PC-3 (cell line): ENCODE data around the gene CHL1. TPM values are rescaled to one million over a fixed set of nuclear protein-coding genes. Genes with fewer than 3 reads are reported as not detected.

Experiments
- ATAC-seq: fragments of 200-7000 bp; cut with Tn5 transposase; 2 replicates; pipeline ENCODE4 v1.9.1; 2020; ENCODE audit warnings: mild to moderate bottlenecking, moderate library complexity
- BruUV-seq: library from RNA; stranded (reverse); fragments of 400-500 nt; replicated peaks from 2 replicates; lab custom pipeline; 2021; lab: Mats Ljungman, UMichigan
- CTCF ChIA-PET: fragments of 300-600 bp; sonication (Branson Sonifier 250); formaldehyde crosslinking; loops from one replicate; lab custom pipeline; 2022; ENCODE audit warnings: antibody characterized with exemption; lab: Charles Lee
- POLR2A ChIA-PET: fragments of 300-600 bp; sonication (Branson Sonifier 250); formaldehyde crosslinking; loops from one replicate; lab custom pipeline; 2022; ENCODE audit warnings: antibody characterized with exemption; ENCODE audit not compliant: unreplicated experiment; lab: Charles Lee
- DNase-seq: peaks from one replicate; pipeline ENCODE4 v3.0.0-alpha.2; 2015
- H2AFZ ChIP-seq: fragments of 300-600 bp; sonication (generic); 2 replicates; pipeline ENCODE4 v1.6.0; 2016; ENCODE audit warnings: antibody characterized with exemption, low read length
- H3F3A ChIP-seq: fragments of 300-600 bp; sonication (generic); one replicate; pipeline ENCODE4 v1.6.0; 2017; ENCODE audit warnings: antibody characterized with exemption, low read length, control low read depth, mild to moderate bottlenecking; ENCODE audit not compliant: unreplicated experiment
- H3K27ac ChIP-seq: fragments of 300-600 bp; sonication (generic); 2 replicates; pipeline ENCODE4 v1.5.1; 2016; ENCODE audit warnings: mild to moderate bottlenecking, low read length
- H3K27me3 ChIP-seq: fragments of 300-600 bp; sonication (generic); 2 replicates; pipeline ENCODE4 v1.6.1; 2016; ENCODE audit warnings: low read length, mixed read lengths
- H3K36me3 ChIP-seq: fragments of 300-600 bp; sonication (generic); 2 replicates; pipeline ENCODE4 v1.6.1; 2016; ENCODE audit warnings: low read depth, mixed run types, low read length, mixed read lengths
- H3K4me1 ChIP-seq: fragments of 300-600 bp; sonication (generic); 2 replicates; pipeline ENCODE4 v1.5.1; 2016; ENCODE audit warnings: low read length; ENCODE audit not compliant: insufficient read depth
- H3K4me2 ChIP-seq: fragments of 300-600 bp; sonication (generic); 2 replicates; pipeline ENCODE4 v1.6.0; 2016; ENCODE audit warnings: low read length
- H3K4me3 ChIP-seq: fragments of 300-600 bp; sonication (generic); 2 replicates; pipeline ENCODE4 v1.5.1; 2016; ENCODE audit warnings: mild to moderate bottlenecking, low read length, mixed read lengths
- H3K79me2 ChIP-seq: fragments of 300-600 bp; sonication (generic); 2 replicates; pipeline ENCODE4 v1.6.1; 2017; ENCODE audit warnings: low read length, mixed read lengths
- H3K9ac ChIP-seq: fragments of 300-600 bp; sonication (generic); 2 replicates; pipeline ENCODE4 v1.6.0; 2016; ENCODE audit warnings: mild to moderate bottlenecking, low read length
- H3K9me2 ChIP-seq: fragments of 300-600 bp; sonication (generic); replicated peaks from 2 replicates; pipeline ENCODE4 v1.6.1; 2016; ENCODE audit warnings: mixed run types, low read length, mixed read lengths
- H3K9me3 ChIP-seq: fragments of 300-600 bp; sonication (generic); 2 replicates; pipeline ENCODE4 v1.6.1; 2016; ENCODE audit warnings: low read length, mixed read lengths
- H4K20me1 ChIP-seq: fragments of 300-600 bp; sonication (generic); 2 replicates; pipeline ENCODE4 v1.6.1; 2016; ENCODE audit warnings: low read length, mixed read lengths
- EZH2 ChIP-seq: fragments of 300-600 bp; sonication (generic); IDR thresholded peaks from one replicate; pipeline ENCODE4 v1.6.1; 2017; ENCODE audit warnings: antibody characterized with exemption, mild to moderate bottlenecking, low read length; ENCODE audit not compliant: unreplicated experiment
- EZH2phosphoT487 ChIP-seq: fragments of 300-600 bp; sonication (generic); IDR thresholded peaks from 2 replicates; pipeline ENCODE4 v1.6.1; 2018; ENCODE audit warnings: mild to moderate bottlenecking, antibody characterized with exemption, low read length, borderline replicate concordance
- intact Hi-C: fragments of 100-400 bp; cut with micrococcal nuclease; formaldehyde crosslinking; loops from 2 replicates; pipeline ENCODE4 v1.9.0; 2023
- total RNA-seq: library from RNA; depleted of rRNA; stranded (reverse); fragments of >200 nt; gene quantifications from 2 replicates; pipeline ENCODE4 v1.2.3, GENCODE V29; 2014
- TF ChIP-seq, protein P1 (sequence below): fragments of 300-600 bp; sonication (generic); conservative IDR thresholded peaks from 2 replicates; pipeline ENCODE4 v1.5.1; 2017; ENCODE audit warnings: antibody characterized with exemption, low read depth, mild to moderate bottlenecking, low read length

CHL1 gene
- total RNA-seq, 1 experiment from 2014 or later: not detected

DNA sequence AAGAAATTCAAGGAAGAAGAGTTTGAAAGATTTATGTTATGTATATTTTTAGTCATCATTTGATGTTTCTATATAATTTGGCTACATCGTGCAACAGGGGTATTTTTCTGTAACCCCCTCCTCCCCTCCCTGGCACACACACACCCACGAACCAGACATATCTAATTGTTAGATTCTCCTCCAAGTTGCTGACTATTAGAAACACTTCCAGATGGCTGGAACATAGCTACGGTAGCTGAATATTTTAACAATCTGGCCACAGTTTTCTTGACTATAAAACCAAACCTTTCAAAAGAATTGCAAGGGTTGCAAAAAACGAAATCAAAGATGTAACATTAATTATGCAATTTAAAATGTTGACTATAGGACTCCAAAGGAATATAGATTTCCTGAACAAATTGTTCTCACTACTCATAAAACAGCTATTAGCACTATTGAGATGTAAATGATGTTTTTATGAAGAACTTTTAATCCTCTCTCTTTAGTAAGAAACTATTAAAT is 154.4 kb downstream of the CHL1 start:
- peaks cover 10% of the 10 kb centered on the region for H3K4me1 ChIP-seq
- H3K4me2 ChIP-seq: no peak overlapping the region
- TF ChIP-seq EZH2phosphoT487: no peak
- TF ChIP-seq, protein P1, sequence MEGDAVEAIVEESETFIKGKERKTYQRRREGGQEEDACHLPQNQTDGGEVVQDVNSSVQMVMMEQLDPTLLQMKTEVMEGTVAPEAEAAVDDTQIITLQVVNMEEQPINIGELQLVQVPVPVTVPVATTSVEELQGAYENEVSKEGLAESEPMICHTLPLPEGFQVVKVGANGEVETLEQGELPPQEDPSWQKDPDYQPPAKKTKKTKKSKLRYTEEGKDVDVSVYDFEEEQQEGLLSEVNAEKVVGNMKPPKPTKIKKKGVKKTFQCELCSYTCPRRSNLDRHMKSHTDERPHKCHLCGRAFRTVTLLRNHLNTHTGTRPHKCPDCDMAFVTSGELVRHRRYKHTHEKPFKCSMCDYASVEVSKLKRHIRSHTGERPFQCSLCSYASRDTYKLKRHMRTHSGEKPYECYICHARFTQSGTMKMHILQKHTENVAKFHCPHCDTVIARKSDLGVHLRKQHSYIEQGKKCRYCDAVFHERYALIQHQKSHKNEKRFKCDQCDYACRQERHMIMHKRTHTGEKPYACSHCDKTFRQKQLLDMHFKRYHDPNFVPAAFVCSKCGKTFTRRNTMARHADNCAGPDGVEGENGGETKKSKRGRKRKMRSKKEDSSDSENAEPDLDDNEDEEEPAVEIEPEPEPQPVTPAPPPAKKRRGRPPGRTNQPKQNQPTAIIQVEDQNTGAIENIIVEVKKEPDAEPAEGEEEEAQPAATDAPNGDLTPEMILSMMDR: no peak
- no peak for TF ChIP-seq EZH2
- H3K79me2 ChIP-seq: no peaks in the 10 kb centered on the region
- H2AFZ ChIP-seq: no peak overlapping the region
- intact Hi-C loops: no loop called here
- BruUV-seq: no TSS peak
- no peak overlapping the region for H3K4me3 ChIP-seq
- ChIA-PET POLR2A (no interaction called here), CTCF (no interaction called here)
- DNase-seq (no peak), ATAC-seq (no peak)
- no peaks in the 10 kb centered on the region for H3K9me2 ChIP-seq
- H3K27me3 ChIP-seq: no peaks in the 10 kb centered on the region
- H3K9me3 ChIP-seq: no peaks in the 10 kb centered on the region
- no peaks in the 10 kb centered on the region for H3F3A ChIP-seq
- H3K9ac ChIP-seq: no peak overlapping the region
- H3K36me3 ChIP-seq: no peaks in the 10 kb centered on the region
- H4K20me1 ChIP-seq: no peaks in the 10 kb centered on the region
- no peak overlapping the region for H3K27ac ChIP-seq

DNA sequence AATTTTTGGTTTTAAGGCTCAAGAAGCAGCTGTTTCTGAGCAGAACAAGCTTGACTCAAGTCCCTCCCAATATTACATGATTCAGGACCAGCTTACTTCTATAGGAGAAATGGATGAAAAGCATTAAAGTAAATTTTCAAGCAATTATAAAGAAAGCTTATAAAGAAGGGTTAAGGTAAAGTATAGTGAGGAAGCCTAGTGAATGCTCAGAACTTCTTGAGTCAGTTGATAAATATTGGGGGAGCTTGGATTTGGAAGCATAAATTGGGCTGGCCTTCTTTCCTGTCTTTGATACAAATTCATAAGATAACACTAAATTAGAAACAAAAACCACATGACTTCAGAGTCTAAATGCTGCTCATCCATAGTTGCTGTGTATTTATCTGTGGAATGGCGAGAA is 156.0 kb downstream of the CHL1 start:
- Histone ChIP-seq H3K9me2 (no peaks in the 10 kb centered on the region), H3K27ac (no peak overlapping the region), H3K79me2 (no peaks in the 10 kb centered on the region), H2AFZ (no peak overlapping the region), H3K9ac (no peak overlapping the region), H3K4me1 (peaks cover 22% of the 10 kb centered on the region), H3K4me3 (no peak overlapping the region), H4K20me1 (no peaks in the 10 kb centered on the region), H3K36me3 (no peaks in the 10 kb centered on the region), H3F3A (no peaks in the 10 kb centered on the region), H3K27me3 (no peaks in the 10 kb centered on the region), H3K9me3 (no peaks in the 10 kb centered on the region), H3K4me2 (no peak overlapping the region)
- POLR2A ChIA-PET: no interaction called here
- intact Hi-C loops: no loop called here
- TF ChIP-seq EZH2 (no peak), EZH2phosphoT487 (no peak)
- TF ChIP-seq, protein P1: no peak
- ATAC-seq (no peak), DNase-seq (no peak)
- CTCF ChIA-PET: no interaction called here
- no TSS peak for BruUV-seq

DNA sequence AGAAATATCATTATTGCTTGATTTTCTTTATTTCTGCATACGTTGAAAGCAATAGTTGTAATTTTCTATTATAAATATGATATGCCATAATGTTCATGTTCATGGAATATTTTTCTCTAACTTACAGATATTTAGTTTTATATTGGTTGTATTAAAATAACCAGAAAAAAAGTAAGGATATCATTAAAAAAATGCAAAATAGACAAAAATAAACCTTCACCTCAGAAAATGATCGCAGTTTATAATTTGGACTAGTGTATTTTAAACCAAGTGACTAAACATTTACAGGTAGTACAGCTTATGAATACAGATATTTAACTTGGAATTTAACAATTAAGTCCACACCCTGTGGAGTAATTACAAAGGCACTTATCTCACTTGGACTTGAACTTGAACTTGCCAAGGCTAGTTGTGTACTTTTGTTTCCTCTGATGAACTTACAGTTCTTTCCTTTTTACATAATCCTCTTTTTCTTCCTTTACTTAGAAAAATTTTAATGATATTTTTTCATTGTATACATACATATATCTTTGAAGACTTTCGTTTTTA is 156.7 kb downstream of the CHL1 start:
- H3K9ac ChIP-seq: no peak overlapping the region
- peaks cover 24% of the 10 kb centered on the region for H3K4me1 ChIP-seq
- no peak for DNase-seq
- no peaks in the 10 kb centered on the region for H3K27me3 ChIP-seq
- no peaks in the 10 kb centered on the region for H4K20me1 ChIP-seq
- H2AFZ ChIP-seq: no peak overlapping the region
- H3K4me3 ChIP-seq: no peak overlapping the region
- no peak overlapping the region for H3K27ac ChIP-seq
- no TSS peak for BruUV-seq
- no peak overlapping the region for H3K4me2 ChIP-seq
- ChIA-PET CTCF (no interaction called here), POLR2A (no interaction called here)
- no peaks in the 10 kb centered on the region for H3K36me3 ChIP-seq
- H3K79me2 ChIP-seq: no peaks in the 10 kb centered on the region
- H3F3A ChIP-seq: no peaks in the 10 kb centered on the region
- TF ChIP-seq EZH2: no peak
- TF ChIP-seq, protein P1: no peak
- no peak for TF ChIP-seq EZH2phosphoT487
- H3K9me2 ChIP-seq: no peaks in the 10 kb centered on the region
- intact Hi-C loops: no loop called here
- H3K9me3 ChIP-seq: no peaks in the 10 kb centered on the region
- no peak for ATAC-seq
